OCI-LY3 (cell line): ENCODE measurements around the gene TOMM40L.

Source experiments
- H2AFZ ChIP-seq: fragments of 200-600, 300-600 bp; shearing (Covaris generic); 2 replicates; pipeline ENCODE4 v1.6.0; 2014; ENCODE audit warnings: antibody characterized with exemption, low read depth, low read length
- H3K27ac ChIP-seq: fragments of 200-600, 300-600 bp; sonication (generic); 2 replicates; pipeline ENCODE4 v1.5.1; 2014; ENCODE audit warnings: mild to moderate bottlenecking, low read length, moderate library complexity, mixed read lengths
- H3K27me3 ChIP-seq: fragments of 200-600, 300-600 bp; sonication (generic); 2 replicates; pipeline ENCODE4 v1.6.1; 2014; ENCODE audit warnings: low read depth, low read length, mixed read lengths
- H3K36me3 ChIP-seq: fragments of 200-600, 300-600 bp; sonication (generic); replicated peaks from 2 replicates; pipeline ENCODE3; 2014; ENCODE audit warnings: low read depth, low read length, mixed read lengths
- H3K4me1 ChIP-seq: fragments of 300-600, 200-600 bp; sonication (generic); 2 replicates; pipeline ENCODE4 v1.6.1; 2014; ENCODE audit warnings: low read length, mixed read lengths
- H3K4me2 ChIP-seq: fragments of 200-600, 300-600 bp; sonication (generic); 2 replicates; pipeline ENCODE4 v1.6.1; 2014; ENCODE audit warnings: low read length, mixed read lengths
- H3K4me3 ChIP-seq: fragments of 300-600, 200-600 bp; sonication (generic); 2 replicates; pipeline ENCODE4 v1.5.1; 2014; ENCODE audit warnings: antibody characterized with exemption, mild to moderate bottlenecking, low read length, moderate library complexity
- H3K79me2 ChIP-seq: fragments of 300-600, 200-600 bp; shearing (Covaris generic); 2 replicates; pipeline ENCODE4 v1.6.1; 2014; ENCODE audit warnings: mild to moderate bottlenecking, low read length, mixed read lengths
- H3K9ac ChIP-seq: fragments of 300-600, 200-600 bp; shearing (Covaris generic); 2 replicates; pipeline ENCODE4 v1.6.0; 2014; ENCODE audit warnings: mild to moderate bottlenecking, low read length, moderate library complexity
- H3K9me3 ChIP-seq: fragments of 200-600, 300-600 bp; shearing (Covaris generic); 2 replicates; pipeline ENCODE4 v1.6.1; 2014; ENCODE audit warnings: low read length, mixed read lengths; ENCODE audit not compliant: insufficient read depth
- H4K20me1 ChIP-seq: fragments of 200-600, 300-600 bp; sonication (generic); 2 replicates; pipeline ENCODE4 v1.6.1; 2016; ENCODE audit warnings: low read length, mixed read lengths; ENCODE audit not compliant: insufficient read depth
- EZH2phosphoT487 ChIP-seq: fragments of 200-600 bp; shearing (Covaris generic); IDR thresholded peaks from 2 replicates; pipeline ENCODE4 v1.6.1; 2018; ENCODE audit warnings: antibody characterized with exemption, mixed run types, low read depth
- TF ChIP-seq, protein P1 (sequence below): fragments of 200-600, 300-600 bp; sonication (generic); IDR thresholded peaks from 2 replicates; pipeline ENCODE4 v1.5.1; 2014; ENCODE audit warnings: antibody characterized with exemption, low read length, low read depth

TOMM40L gene

GRCh38 chr1:161185282-161185682 is 40.6 kb upstream of the TOMM40L start:
- Histone ChIP-seq H3K27ac (peak overlapping the region; percentile 96), H3K36me3 (no peaks in the 10 kb centered on the region), H3K9ac (peak overlapping the region; percentile 84), H3K79me2 (no peaks in the 10 kb centered on the region), H3K4me2 (peak overlapping the region; percentile 90), H3K9me3 (no peaks in the 10 kb centered on the region), H2AFZ (no peak overlapping the region; the same call in 1 of the 2 replicates), H3K4me3 (peak overlapping the region; percentile 64), H3K27me3 (no peaks in the 10 kb centered on the region), H4K20me1 (no peaks in the 10 kb centered on the region), H3K4me1 (peaks cover 68% of the 10 kb centered on the region)
- TF ChIP-seq, protein P1, sequence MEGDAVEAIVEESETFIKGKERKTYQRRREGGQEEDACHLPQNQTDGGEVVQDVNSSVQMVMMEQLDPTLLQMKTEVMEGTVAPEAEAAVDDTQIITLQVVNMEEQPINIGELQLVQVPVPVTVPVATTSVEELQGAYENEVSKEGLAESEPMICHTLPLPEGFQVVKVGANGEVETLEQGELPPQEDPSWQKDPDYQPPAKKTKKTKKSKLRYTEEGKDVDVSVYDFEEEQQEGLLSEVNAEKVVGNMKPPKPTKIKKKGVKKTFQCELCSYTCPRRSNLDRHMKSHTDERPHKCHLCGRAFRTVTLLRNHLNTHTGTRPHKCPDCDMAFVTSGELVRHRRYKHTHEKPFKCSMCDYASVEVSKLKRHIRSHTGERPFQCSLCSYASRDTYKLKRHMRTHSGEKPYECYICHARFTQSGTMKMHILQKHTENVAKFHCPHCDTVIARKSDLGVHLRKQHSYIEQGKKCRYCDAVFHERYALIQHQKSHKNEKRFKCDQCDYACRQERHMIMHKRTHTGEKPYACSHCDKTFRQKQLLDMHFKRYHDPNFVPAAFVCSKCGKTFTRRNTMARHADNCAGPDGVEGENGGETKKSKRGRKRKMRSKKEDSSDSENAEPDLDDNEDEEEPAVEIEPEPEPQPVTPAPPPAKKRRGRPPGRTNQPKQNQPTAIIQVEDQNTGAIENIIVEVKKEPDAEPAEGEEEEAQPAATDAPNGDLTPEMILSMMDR = no peak
- no peak for TF ChIP-seq EZH2phosphoT487

DNA sequence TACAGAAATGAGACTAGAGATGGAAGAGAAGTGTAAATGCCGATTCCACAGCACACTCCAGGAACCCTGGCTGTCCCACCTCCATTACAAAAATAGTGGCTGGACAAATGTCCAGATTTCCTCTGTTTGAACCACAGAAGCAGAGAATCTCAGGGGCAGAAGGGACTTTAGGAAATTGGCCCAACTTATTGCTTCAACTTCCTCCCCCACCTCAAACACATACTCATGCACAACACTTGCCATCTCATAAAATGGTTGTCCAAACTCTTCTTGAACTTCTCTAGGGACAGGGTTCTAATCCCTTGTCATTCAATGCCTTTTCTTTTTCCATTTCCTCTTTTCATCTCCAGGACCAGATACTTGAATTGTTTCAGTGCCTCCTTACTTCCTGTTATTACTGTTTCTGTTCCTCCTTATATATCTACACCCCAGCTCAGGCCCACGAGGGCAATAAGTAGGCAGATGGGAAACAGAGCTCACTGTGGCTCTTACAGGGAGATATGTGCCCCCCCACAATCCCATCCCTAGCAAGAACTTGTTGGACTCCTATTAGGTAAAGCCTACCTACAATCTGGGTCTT is 40.0 kb upstream of the TOMM40L start:
- Histone ChIP-seq H3K9me3 (no peaks in the 10 kb centered on the region), H3K36me3 (no peaks in the 10 kb centered on the region), H3K4me3 (peak overlapping the region; percentile 64), H2AFZ (no peak overlapping the region), H3K27ac (peak overlapping the region; percentile 96), H3K4me1 (peaks cover 66% of the 10 kb centered on the region), H3K4me2 (peak overlapping the region; percentile 90), H4K20me1 (no peaks in the 10 kb centered on the region), H3K79me2 (no peaks in the 10 kb centered on the region), H3K9ac (peak overlapping the region; percentile 84), H3K27me3 (no peaks in the 10 kb centered on the region)
- TF ChIP-seq, protein P1 = no peak
- TF ChIP-seq EZH2phosphoT487 = no peak

GRCh38 chr1:161187311-161187710 is 38.5 kb upstream of the TOMM40L start:
- Histone ChIP-seq H3K27ac (peak overlapping the region; percentile 96), H4K20me1 (no peaks in the 10 kb centered on the region), H3K9ac (peak overlapping the region; percentile 84; the same call in 1 of the 2 replicates), H3K4me3 (no peak overlapping the region), H3K4me2 (no peak overlapping the region; the same call in 1 of the 2 replicates), H3K36me3 (no peaks in the 10 kb centered on the region), H3K27me3 (no peaks in the 10 kb centered on the region), H3K4me1 (peaks cover 58% of the 10 kb centered on the region), H3K9me3 (no peaks in the 10 kb centered on the region), H3K79me2 (no peaks in the 10 kb centered on the region), H2AFZ (0 out of 2 replicates have a peak overlapping the region, but pooled peaks have one; percentile 39)
- TF ChIP-seq, protein P1 = no peak
- no peak for TF ChIP-seq EZH2phosphoT487

DNA sequence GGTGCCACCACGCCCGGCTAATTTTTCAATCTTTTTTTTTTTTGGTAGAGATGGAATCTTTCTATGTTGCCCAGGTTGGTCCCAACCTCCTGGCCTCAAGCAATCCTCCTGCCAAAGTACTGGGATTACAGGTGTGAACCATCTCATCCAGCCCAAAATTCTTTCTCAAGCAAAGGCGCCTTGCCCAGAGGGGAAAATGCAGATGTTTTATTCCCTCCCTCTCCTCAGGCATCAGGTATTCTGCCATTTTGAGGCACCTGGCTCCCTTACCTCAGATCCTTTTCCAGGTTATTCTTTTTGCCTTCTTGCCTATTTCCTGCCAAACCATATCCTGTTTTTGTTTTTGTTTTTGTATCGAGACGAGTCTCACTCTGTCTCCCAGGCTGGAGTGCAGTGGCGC is 37.5 kb upstream of the TOMM40L start:
- no peaks in the 10 kb centered on the region for H3K9me3 ChIP-seq
- no peaks in the 10 kb centered on the region for H3K27me3 ChIP-seq
- no peak overlapping the region for H3K4me2 ChIP-seq
- TF ChIP-seq, protein P1 = no peak
- no peak for TF ChIP-seq EZH2phosphoT487
- H3K4me1 ChIP-seq = peaks cover 54% of the 10 kb centered on the region
- H3K4me3 ChIP-seq = no peak overlapping the region
- H4K20me1 ChIP-seq = no peaks in the 10 kb centered on the region
- no peak overlapping the region for H3K27ac ChIP-seq
- H3K79me2 ChIP-seq = no peaks in the 10 kb centered on the region
- no peak overlapping the region for H2AFZ ChIP-seq
- H3K9ac ChIP-seq = no peak overlapping the region
- H3K36me3 ChIP-seq = no peaks in the 10 kb centered on the region
